ENCODE results near the gene TUBB3. TPM values are rescaled to one million over a fixed set of nuclear protein-coding genes. Genes with fewer than 3 reads are reported as not detected.

Gene TUBB3
- total RNA-seq, 1 donor from 2014 or later: 541 TPM

- H3K9me3 Mint-ChIP-seq: no peaks in the 10 kb centered on the region
- peak; percentile 35 for DNase-seq (ENCODE audit: low read depth, low spot score)
- H3K4me3 Mint-ChIP-seq: no peak overlapping the region
- peaks cover 14% of the 10 kb centered on the region for H3K36me3 Mint-ChIP-seq (ENCODE audit: low read depth)
- H3K27me3 Mint-ChIP-seq (ENCODE audit: low read depth): no peaks in the 10 kb centered on the region
- TF ChIP-seq CTCF (conservative IDR thresholded peaks at IDR 0.05): no peak
- peaks cover 5% of the 10 kb centered on the region for H3K4me1 Mint-ChIP-seq
- H3K27ac Mint-ChIP-seq (ENCODE audit: unreplicated experiment): peak overlapping the region; percentile 83
Observed at GRCh38 chr16:89958068-89958467, 34.9 kb downstream of the TUBB3 start.

- Mint-ChIP-seq H3K9me3 (no peaks in the 10 kb centered on the region), H3K27me3 (ENCODE audit: low read depth) (no peaks in the 10 kb centered on the region), H3K27ac (ENCODE audit: unreplicated experiment) (no peak overlapping the region), H3K4me1 (peaks cover 5% of the 10 kb centered on the region), H3K4me3 (no peak overlapping the region), H3K36me3 (ENCODE audit: low read depth) (peaks cover 14% of the 10 kb centered on the region)
- no peak for TF ChIP-seq CTCF (conservative IDR thresholded peaks at IDR 0.05)
- no peak for DNase-seq (ENCODE audit: low read depth, low spot score)
Observed at GRCh38 chr16:89958596-89958995, 35.5 kb downstream of the TUBB3 start.

- Mint-ChIP-seq H3K27ac (ENCODE audit: unreplicated experiment) (no peak overlapping the region), H3K27me3 (ENCODE audit: low read depth) (no peaks in the 10 kb centered on the region), H3K4me3 (no peak overlapping the region), H3K4me1 (peaks cover 5% of the 10 kb centered on the region), H3K36me3 (ENCODE audit: low read depth) (peaks cover 14% of the 10 kb centered on the region), H3K9me3 (no peaks in the 10 kb centered on the region)
- DNase-seq (ENCODE audit: low read depth, low spot score): no peak
- TF ChIP-seq CTCF (conservative IDR thresholded peaks at IDR 0.05): no peak
Observed at GRCh38 chr16:89960966-89961365, 37.8 kb downstream of the TUBB3 start.

GRCh38 chr16:89961920-89962319, 38.8 kb downstream of the TUBB3 start:
- no peak for DNase-seq (ENCODE audit: low read depth, low spot score)
- H3K27me3 Mint-ChIP-seq (ENCODE audit: low read depth): no peaks in the 10 kb centered on the region

GRCh38 chr16:89962754-89963498, 39.8 kb downstream of the TUBB3 start:
- H3K4me1 Mint-ChIP-seq: peaks cover 8% of the 10 kb centered on the region
- no peaks in the 10 kb centered on the region for H3K27me3 Mint-ChIP-seq (ENCODE audit: low read depth)

More at GRCh38 chr16:89961920-89962319, 38.8 kb downstream of the TUBB3 start:
- no peak overlapping the region for H3K4me3 Mint-ChIP-seq
- H3K4me1 Mint-ChIP-seq: peaks cover 9% of the 10 kb centered on the region
- TF ChIP-seq CTCF (conservative IDR thresholded peaks at IDR 0.05): no peak
- H3K36me3 Mint-ChIP-seq (ENCODE audit: low read depth): peaks cover 13% of the 10 kb centered on the region
- H3K9me3 Mint-ChIP-seq: no peaks in the 10 kb centered on the region
- H3K27ac Mint-ChIP-seq (ENCODE audit: unreplicated experiment): no peak overlapping the region

More at GRCh38 chr16:89962754-89963498, 39.8 kb downstream of the TUBB3 start:
- peaks cover 13% of the 10 kb centered on the region for H3K36me3 Mint-ChIP-seq (ENCODE audit: low read depth)
- no peak for DNase-seq (ENCODE audit: low read depth, low spot score)
- H3K27ac Mint-ChIP-seq (ENCODE audit: unreplicated experiment): no peak overlapping the region
- H3K9me3 Mint-ChIP-seq: no peaks in the 10 kb centered on the region
- no peak overlapping the region for H3K4me3 Mint-ChIP-seq
- no peak for TF ChIP-seq CTCF (conservative IDR thresholded peaks at IDR 0.05)
